HG03135 (cell line): Measurements from ENCODE around the gene TLR9.

Experiments used
- ATAC-seq: cut with Tn5 transposase; IDR thresholded peaks from one replicate; pipeline ENCODE4 v1.9.1; 2021; ENCODE audit warnings: mild to moderate bottlenecking, moderate library complexity; ENCODE audit not compliant: unreplicated experiment

Gene TLR9

GRCh38 chr3:52233108-52233591 lies 7.7 kb upstream of the TLR9 start:
- no peak for ATAC-seq

DNA sequence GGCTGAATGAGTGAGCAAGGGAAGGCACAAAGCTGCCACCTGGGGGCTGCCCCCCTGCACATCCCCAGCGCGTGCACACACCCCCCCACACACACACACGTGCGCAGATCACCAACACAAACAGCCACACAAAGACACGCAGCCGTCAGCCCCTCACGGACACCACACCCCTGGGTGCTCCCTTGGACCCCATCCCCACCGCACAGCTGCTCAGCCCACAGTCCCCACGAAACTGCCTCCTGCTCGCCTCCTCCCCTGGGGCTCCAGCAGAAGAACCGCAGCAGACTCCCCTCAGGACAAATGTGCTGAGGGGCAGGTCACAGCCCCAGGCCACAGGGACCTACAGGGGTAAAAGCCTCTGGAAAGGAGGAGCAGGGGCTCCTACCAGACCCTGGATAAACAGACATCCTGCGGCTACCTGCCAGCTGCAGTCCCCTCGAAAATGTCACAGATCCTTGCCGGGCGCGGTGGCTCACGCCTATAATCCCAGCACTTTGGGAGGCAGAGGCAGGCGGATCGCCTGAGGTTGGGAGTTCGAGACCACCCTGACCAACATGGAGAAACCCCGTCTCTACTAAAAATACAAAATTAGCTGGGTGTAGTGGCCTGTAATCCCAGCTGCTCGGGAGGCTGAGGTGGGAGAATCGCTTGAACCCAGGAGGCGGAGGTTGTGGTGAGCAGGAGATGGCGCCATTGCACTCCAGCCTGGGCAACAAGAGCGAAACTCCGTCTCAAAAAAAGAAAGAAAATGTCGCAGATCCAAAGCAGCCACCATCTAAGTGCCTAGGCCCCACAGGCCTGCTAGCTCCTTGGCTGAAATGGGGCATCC lies 7.0 kb upstream of the TLR9 start:
- no peak for ATAC-seq

DNA sequence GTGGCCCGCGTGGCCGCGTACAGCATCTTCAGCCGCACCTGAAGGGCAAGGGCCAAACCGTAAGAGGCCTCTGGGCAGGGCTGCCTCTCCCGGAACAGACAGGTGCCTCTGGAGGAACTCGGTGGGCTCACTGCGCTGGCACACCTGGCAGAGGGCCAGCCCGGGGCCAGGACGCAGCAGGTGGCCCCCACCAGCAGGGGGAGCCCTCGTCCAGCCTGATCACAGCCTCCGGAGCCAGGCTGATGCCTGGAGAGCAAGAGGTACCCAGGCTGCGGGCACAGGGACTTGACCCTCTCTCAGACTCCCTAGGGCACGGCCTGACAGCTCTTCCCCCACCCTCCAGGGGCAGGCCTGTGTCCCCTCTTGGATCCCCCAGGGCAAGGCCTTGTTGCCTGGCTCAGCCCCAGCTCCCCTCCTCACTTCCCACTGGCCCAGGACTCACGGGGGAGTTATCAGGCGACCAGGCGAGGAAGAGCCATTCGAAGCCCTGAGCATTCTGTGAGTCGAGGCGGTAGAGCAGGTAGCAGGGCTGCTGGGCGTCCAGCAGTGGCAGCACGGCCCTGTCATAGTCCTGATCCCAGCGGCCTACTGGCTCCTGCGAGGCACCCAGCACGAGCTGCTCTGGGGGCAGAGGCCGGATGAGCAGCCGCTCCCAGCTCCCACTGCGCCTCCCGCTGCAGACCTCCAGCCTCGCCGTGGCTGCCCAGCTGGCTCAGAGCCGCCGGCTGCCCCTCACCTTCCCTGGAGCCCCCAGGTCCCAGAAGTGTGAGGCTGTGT lies 6.2 kb upstream of the TLR9 start:
- no peak for ATAC-seq

DNA sequence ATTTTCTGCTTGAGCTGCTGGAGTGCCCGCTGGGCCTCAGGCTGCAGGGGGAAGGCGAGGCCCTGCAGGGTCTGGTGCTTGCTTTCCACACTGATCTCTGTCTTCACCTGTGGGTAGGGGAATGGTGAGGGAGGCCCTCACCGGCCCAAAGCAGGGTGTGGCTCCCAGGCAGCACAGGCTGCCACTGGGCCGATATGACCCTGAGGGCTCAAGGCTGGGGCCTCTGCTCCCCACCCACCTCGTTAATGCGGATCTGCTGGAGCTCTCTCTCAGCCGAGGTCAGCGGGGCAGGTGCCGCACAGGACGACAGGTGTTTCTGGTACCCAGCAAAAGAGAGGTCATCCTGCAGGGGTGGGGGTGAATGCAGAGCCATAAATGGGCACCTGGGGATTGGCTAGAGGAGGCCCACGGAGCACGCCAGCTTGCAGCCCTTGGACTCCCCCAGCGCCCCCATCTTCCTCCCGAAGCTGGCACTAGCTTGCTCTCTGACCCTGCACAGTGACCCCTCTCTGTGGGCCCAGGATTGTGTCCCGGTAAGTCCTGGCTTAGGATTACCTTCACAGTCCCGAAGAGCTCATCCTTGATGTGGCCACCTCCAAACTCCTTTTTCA lies 5.5 kb upstream of the TLR9 start:
- ATAC-seq = no peak

DNA sequence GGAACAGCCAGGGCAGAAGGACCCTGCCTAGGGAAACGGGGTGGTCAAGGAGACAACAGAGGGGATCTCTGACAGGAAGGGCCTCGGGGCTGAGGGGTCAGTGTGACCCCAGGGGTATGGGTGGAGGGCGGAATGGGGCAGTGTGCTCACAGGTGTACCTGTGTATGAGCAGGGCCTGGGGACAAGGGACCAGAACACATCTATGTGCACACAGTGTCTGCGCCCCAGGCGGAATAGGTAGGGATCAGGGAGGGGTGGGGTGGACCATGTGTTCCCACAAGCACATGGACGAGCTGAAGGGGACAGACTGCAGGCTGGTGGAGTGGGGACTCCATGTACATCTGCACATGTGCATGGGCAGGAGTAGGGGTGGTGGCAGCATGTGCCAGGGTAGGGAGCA lies 5.0 kb upstream of the TLR9 start:
- no peak for ATAC-seq

DNA sequence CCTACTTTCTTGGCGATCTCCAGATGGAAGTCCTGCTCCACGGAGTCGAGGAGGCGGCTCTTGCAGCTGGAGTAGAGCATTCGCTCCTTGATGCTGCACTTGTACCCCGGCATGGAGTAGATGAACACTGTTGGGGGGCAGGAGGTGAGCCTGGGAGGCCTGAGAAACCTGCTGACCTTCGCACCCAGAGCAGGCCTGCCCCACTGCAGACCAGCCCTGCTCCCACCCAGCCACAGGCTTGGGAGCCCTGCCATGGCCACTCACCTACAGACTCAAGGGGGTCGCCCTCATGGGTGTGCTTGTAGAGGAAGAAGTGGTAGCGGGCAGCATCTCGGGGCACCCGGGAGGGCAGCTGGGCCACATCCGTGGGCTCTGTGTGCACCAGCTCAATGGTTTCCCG lies 4.2 kb upstream of the TLR9 start:
- ATAC-seq = no peak

DNA sequence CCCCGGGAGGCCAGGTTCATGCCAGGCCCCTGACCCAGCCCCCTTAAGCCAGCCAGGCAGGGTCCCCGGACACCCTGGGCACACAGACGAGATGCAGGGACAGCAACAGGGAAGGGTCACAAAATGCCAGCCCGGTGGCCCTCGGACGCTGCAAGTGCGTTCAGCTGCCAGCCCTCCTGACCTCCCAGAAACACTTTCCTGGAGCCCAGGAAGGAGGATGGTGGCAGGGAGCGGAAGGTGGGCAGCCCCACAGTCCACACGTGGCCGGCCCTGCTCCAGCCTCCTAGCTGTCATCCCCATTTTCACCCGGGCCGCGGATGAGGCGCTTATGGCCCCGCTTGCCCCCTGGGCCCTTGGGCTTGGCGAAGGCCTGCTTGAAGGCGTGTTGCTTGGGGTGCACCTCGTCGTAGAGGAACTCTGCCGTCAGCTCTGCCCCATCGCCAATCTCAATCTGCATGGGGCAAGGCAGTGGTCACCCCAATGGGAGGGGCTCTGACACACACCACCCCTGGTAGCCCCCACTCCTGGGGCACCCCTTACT lies 3.4 kb upstream of the TLR9 start:
- no peak for ATAC-seq

DNA sequence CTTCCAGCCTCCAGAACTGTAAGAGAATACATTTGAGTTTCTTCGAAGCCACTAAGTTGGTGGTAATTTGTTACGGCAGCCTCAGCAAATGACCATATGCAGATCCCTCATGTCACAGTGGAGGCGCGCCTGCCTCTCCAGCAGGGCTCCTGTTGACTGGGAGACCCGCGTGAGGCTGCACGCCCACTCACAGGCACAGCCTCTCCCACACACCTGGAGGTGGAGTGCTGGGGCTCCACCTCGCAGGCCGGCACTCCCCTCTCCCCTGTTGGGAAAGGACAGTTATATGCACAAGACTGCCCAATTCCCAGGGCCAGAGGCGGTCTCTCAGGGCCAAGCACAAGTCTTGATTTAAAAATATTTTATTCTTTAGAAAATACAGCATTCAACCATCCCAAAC lies 2.8 kb upstream of the TLR9 start:
- ATAC-seq = no peak

DNA sequence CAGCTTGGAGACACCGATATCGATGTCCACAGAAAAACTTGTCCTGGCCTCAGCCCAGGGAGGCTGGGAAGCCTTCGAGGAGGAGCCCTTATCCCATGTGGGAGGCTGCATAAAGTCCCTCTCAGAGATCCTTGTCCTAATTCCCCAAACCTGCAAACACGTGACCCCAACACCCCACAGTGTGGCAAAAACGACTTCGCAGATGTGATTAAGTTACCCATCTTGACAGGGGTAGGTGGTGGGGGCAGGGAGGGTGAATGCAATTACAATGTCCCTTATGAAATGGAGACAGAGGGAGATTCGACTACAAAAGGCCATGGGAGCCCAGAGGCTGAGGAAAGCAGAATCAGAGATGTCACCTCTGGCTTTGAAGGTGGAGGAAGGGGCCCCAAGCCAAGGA lies 2.3 kb upstream of the TLR9 start:
- ATAC-seq = no peak

- ATAC-seq = no peak
These were observed 1.7 kb upstream of the TLR9 start for GRCh38 chr3:52227117-52227516.

DNA sequence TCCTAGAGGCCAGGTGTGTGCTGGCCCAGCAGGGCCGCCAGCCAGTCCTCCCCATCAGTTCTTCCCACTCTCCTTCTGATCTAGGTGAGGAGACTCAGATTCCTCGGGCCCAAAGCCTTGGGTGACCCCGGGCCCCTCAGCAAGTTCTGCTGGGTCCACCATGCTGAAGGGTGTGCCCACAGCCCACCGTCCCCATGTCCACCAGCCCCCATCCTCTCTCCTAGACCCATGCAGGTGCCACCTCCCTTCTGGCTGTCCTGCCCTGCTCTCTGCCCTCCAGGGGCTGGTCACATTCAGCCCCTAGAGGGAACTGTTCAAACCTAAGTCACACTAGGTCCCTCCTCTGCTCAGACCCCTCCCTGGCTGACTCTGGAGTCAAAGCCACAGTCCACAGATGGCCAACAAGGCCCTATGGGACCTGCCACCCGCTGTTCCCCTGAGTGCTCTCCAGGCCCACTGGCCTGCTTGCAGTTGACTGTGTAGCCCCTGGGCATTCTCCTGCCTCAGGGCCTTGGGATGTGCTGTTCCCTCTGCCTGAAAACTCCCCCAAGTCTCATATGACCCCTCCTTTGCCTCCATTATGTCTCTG lies 878 bp upstream of the TLR9 start:
- no peak for ATAC-seq

DNA sequence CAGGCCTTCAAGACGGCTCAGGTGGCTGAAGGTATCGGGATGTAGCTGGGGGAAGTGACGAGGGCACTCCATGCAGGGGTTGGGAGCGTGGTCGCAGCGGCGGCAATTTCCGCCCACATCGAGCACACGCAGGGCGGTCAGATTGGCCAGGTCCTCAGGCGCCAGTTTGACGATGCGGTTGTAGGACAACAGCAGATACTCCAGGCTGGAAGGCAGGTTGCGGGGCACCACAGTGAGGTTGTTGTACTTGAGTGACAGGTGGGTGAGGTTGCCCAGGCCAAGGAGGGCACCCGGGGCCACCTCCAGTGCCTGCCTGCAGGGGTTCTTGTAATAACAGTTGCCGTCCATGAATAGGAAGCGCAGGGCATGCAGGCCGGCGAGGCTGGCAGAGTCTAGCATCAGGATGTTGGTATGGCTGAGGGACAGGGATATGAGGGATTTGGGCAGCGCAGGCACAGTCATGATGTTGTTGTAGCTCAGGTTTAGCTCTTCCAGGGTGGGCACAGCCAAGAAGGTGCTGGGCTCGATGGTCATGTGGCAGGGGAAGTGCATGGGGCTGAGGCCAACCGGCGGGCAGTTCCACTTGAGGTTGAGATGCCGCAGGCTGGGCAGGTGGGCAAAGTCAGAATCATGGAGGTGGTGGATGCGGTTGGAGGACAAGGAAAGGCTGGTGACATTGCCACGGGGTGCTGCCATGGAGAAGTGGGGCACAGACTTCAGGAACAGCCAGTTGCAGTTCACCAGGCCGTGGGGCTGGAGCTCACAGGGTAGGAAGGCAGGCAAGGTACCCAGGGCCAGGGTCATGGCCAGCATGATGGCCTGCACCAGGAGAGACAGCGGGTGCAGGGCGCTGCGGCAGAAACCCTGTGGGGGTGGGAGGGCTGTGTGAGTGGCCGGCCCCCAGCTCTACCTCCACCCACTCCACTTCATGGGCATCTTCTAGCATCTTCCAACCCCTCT lies 1.7 kb downstream of the TLR9 start:
- ATAC-seq = no peak

DNA sequence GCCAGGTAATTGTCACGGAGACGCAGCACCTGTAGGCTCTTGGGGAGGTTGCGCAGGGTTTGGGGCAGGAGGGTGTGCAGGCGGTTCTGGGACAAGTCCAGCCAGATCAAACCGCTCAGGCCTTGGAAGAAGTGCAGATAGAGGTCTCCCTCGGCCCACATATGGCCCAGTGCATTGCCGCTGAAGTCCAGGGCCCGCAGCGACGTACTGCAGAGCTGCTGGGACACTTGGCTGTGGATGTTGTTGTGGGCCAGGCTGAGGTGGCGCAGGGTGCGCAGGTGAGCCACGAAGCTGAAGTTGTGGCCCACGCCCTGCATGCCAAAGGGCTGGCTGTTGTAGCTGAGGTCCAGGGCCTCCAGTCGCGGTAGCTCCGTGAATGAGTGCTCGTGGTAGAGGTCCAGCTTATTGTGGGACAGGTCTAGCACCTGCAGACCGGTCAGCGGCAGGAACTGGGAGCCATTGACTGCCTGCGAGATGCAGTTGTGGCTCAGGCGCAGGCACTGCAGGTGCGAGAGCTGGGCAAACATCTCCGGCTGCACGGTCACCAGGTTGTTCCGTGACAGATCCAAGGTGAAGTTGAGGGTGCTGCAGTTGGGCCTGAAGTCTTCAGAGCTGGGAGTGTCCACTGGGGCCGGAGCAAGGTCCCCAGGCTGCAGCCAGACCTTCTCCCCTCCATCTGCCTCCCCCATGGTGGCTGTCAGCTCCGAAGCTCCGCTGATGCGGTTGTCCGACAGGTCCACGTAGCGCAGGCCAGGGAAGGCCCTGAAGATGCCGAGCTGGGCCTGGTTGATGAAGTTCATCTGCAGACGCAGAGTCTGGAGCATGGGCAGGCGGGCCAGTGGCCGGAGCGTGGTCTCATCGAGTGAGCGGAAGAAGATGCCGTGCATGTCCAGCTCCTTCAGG lies 2.9 kb downstream of the TLR9 start:
- no peak for ATAC-seq

DNA sequence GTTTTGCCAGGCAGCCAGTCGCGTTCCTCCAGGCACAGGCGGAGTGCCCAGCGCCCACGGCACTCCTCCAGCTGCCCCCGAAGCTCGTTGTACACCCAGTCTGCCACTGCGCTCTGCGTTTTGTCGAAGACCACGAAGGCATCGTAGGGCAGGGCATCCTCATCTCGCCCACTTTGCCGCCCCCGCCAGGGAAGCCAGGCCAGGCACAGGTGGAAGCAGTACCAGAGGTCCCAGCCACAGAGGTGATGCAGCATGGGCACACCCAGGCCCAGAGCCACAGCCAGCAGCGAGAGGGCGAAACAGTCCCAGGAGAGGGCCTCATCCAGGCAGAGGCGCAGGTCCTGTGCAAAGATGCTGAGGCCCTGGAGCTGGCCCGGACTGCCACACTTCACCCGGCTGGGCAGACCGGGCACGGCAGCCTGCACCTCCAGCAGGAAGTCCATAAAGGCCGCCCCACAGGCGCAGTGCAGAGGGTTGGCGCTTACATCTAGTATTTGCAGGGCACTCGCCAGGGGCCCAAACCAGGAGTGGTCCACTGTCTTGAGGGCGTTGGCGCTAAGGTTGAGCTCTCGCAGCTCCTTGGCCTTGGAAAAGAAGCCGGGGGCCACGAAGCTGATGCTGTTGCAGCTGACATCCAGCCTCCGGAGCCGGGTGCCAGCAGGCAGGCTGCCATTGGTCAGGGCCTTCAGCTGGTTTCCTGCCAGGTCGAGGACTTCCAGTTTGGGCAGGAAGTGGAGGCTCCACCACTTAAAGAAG lies 3.7 kb downstream of the TLR9 start:
- no peak for ATAC-seq

DNA sequence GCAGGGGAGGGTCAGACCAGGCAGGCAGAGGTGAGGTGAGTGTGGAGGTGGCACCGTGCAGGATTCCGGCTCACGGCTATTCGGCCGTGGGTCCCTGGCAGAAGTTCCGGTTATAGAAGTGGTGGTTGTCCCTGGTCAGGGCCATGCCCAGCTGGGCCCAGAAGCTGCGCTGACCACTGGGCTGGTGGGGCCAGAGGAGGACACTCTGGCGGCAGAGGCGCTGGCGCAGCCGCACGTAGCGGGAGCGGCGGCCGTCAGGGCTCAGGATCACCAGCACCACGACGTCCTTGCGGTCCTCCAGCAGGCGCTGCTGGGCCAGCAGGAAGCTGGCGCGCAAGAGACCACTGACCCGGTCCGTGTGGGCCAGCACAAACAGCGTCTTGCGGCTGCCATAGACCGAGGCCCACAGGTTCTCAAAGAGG lies 4.3 kb downstream of the TLR9 start:
- no peak for ATAC-seq

GRCh38 chr3:52220380-52221026 lies 4.9 kb downstream of the TLR9 start:
- no peak for ATAC-seq

GRCh38 chr3:52218937-52219650 lies 6.4 kb downstream of the TLR9 start:
- no peak for ATAC-seq
